Endothelial cell (in vitro differentiated cells): ENCODE data around the gene PRTG. TPM values are rescaled to one million over a fixed set of nuclear protein-coding genes. Genes with fewer than 3 reads are reported as not detected.
A peak's percentile ranks its signal among the peaks of the same experiment; 100 is the strongest.
"Not testable (repeated sequence)": the region's sequence is repeated elsewhere in the genome, so short reads cannot be mapped to it uniquely, and the experiment has no call there.

Experiments used
- DNase-seq: peaks from one replicate; pipeline ENCODE4 v3.0.0; 2021; ENCODE audit warnings: low spot score
- H3K27ac Mint-ChIP-seq: one replicate; pipeline ENCODE4 v1.8.0; 2021; ENCODE audit warnings: mixed read lengths, inconsistent platforms; ENCODE audit not compliant: unreplicated experiment
- H3K27me3 Mint-ChIP-seq: one replicate; pipeline ENCODE4 v1.8.0; 2021; ENCODE audit warnings: mild to moderate bottlenecking, moderate library complexity, mixed read lengths, inconsistent platforms; ENCODE audit not compliant: unreplicated experiment
- H3K36me3 Mint-ChIP-seq: one replicate; pipeline ENCODE4 v1.8.0; 2021; ENCODE audit warnings: mild to moderate bottlenecking, low read depth, mixed read lengths, inconsistent platforms; ENCODE audit not compliant: unreplicated experiment
- H3K4me1 Mint-ChIP-seq: one replicate; pipeline ENCODE4 v1.8.0; 2021; ENCODE audit warnings: mild to moderate bottlenecking, mixed read lengths, inconsistent platforms; ENCODE audit not compliant: unreplicated experiment
- H3K4me3 Mint-ChIP-seq: one replicate; pipeline ENCODE4 v1.8.0; 2021; ENCODE audit warnings: mild to moderate bottlenecking, mixed read lengths, inconsistent platforms; ENCODE audit not compliant: unreplicated experiment
- H3K9me3 Mint-ChIP-seq: one replicate; pipeline ENCODE4 v1.8.0; 2021; ENCODE audit warnings: mixed read lengths, inconsistent platforms; ENCODE audit not compliant: unreplicated experiment
- total RNA-seq: library from RNA; stranded (reverse); fragmentation: NEBNext Ultra II Directional; extraction: Animal tissue kit (Norgen Biotek cat#: 25700); gene quantifications from one replicate; pipeline ENCODE4 v1.2.1, GENCODE V29; 2021; ENCODE audit not compliant: unreplicated experiment
- TF ChIP-seq, protein P1 (sequence below): fragments of 200-600 bp; sonication (generic); IDR thresholded peaks from one replicate; pipeline ENCODE4 v1.5.0; 2021; ENCODE audit warnings: antibody characterized with exemption; ENCODE audit not compliant: unreplicated experiment

PRTG gene
- total RNA-seq, 1 donor from 2014 or later = 165 TPM

GRCh38 chr15:55739641-55740040 lies 3.3 kb downstream of the PRTG start:
- Mint-ChIP-seq H3K4me1 (peaks cover 32% of the 10 kb centered on the region), H3K36me3 (peaks cover 12% of the 10 kb centered on the region)

GRCh38 chr15:55738715-55739114 lies 4.2 kb downstream of the PRTG start:
- Mint-ChIP-seq H3K4me1 (peaks cover 32% of the 10 kb centered on the region), H3K36me3 (peaks cover 16% of the 10 kb centered on the region), H3K9me3 (no peaks in the 10 kb centered on the region)

More at GRCh38 chr15:55739641-55740040, 3.3 kb downstream of the PRTG start:
- no peak overlapping the region for H3K4me3 Mint-ChIP-seq
- no peaks in the 10 kb centered on the region for H3K9me3 Mint-ChIP-seq
- no peak overlapping the region for H3K27ac Mint-ChIP-seq
- DNase-seq = no peak
- H3K27me3 Mint-ChIP-seq = peaks cover 5% of the 10 kb centered on the region
- TF ChIP-seq, protein P1, sequence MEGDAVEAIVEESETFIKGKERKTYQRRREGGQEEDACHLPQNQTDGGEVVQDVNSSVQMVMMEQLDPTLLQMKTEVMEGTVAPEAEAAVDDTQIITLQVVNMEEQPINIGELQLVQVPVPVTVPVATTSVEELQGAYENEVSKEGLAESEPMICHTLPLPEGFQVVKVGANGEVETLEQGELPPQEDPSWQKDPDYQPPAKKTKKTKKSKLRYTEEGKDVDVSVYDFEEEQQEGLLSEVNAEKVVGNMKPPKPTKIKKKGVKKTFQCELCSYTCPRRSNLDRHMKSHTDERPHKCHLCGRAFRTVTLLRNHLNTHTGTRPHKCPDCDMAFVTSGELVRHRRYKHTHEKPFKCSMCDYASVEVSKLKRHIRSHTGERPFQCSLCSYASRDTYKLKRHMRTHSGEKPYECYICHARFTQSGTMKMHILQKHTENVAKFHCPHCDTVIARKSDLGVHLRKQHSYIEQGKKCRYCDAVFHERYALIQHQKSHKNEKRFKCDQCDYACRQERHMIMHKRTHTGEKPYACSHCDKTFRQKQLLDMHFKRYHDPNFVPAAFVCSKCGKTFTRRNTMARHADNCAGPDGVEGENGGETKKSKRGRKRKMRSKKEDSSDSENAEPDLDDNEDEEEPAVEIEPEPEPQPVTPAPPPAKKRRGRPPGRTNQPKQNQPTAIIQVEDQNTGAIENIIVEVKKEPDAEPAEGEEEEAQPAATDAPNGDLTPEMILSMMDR = no peak

DNA sequence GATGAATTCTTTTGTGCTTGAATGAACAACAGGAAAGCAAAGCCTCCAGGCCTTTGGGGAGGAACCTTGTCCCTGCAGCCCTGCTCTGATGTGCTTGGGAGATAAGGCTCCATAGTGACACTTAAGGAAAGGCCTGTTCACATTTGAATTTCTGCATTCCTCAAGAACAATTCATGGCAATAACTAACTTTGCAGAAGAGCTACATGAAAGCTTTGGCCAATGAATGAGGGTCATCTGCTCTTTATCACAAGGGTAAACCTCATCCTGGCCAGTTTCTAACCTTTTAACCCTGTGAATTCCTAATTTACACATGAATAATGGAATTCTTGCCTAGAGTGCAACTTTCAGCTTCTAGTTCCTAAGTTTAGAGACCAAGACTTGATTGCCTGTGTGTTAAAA lies 5.6 kb downstream of the PRTG start:
- Mint-ChIP-seq H3K27me3 (peaks cover 4% of the 10 kb centered on the region), H3K27ac (peak overlapping the region; percentile 88), H3K36me3 (peaks cover 16% of the 10 kb centered on the region), H3K4me3 (no peak overlapping the region), H3K9me3 (no peaks in the 10 kb centered on the region), H3K4me1 (peaks cover 32% of the 10 kb centered on the region)
- DNase-seq = peak; percentile 22
- TF ChIP-seq, protein P1 = no peak

More at GRCh38 chr15:55738715-55739114, 4.2 kb downstream of the PRTG start:
- DNase-seq = no peak
- H3K27ac Mint-ChIP-seq = peak overlapping the region; percentile 85
- peak overlapping the region; percentile 56 for H3K4me3 Mint-ChIP-seq
- peaks cover 6% of the 10 kb centered on the region for H3K27me3 Mint-ChIP-seq
- TF ChIP-seq, protein P1 = no peak

DNA sequence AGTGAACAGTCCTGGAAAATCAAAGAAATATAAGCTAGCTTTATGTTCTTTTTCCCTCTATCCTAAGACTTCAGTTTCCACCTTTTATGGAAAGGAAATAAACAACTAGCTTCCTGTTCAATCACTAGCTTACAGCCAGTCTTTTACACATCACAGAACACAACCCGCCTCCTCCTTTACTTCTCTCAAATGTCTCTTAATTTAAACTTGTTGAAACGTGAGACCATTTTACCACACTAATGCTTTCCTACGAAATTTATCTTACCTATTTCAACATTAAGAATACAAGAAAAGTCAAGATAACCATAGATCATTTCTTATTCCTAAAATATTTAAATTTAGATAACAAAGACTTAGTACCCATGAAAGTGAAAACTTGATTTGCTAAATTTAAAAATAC lies 6.2 kb downstream of the PRTG start:
- Mint-ChIP-seq H3K4me1 (peaks cover 33% of the 10 kb centered on the region), H3K27me3 (peaks cover 4% of the 10 kb centered on the region), H3K27ac (peak overlapping the region; percentile 98), H3K36me3 (peaks cover 18% of the 10 kb centered on the region), H3K4me3 (peak overlapping the region; percentile 48), H3K9me3 (no peaks in the 10 kb centered on the region)
- DNase-seq = no peak
- TF ChIP-seq, protein P1 = no peak

DNA sequence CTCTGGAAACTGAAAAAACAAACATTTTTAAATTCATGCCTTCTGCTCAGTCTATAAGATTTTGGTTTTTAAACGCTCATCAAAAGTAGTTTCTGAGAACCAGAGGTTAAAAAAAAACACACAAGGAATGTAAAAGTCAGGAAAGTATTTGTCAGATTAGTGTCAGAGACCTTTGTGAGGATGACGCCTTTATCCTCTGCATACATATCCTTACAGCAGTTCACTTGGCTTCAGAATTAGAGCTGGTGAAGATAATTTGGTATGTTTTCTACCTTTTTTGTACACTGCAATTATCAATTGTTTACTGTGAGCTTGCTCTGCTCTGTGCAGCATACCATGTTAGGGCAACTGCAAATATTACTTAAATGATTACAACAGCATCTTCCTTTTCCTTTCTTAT lies 8.3 kb downstream of the PRTG start:
- H3K27me3 Mint-ChIP-seq = peaks cover 4% of the 10 kb centered on the region
- no peak overlapping the region for H3K4me3 Mint-ChIP-seq
- peaks cover 33% of the 10 kb centered on the region for H3K4me1 Mint-ChIP-seq
- DNase-seq = no peak
- TF ChIP-seq, protein P1 = no peak
- H3K9me3 Mint-ChIP-seq = no peaks in the 10 kb centered on the region
- H3K36me3 Mint-ChIP-seq = peaks cover 20% of the 10 kb centered on the region
- no peak overlapping the region for H3K27ac Mint-ChIP-seq

DNA sequence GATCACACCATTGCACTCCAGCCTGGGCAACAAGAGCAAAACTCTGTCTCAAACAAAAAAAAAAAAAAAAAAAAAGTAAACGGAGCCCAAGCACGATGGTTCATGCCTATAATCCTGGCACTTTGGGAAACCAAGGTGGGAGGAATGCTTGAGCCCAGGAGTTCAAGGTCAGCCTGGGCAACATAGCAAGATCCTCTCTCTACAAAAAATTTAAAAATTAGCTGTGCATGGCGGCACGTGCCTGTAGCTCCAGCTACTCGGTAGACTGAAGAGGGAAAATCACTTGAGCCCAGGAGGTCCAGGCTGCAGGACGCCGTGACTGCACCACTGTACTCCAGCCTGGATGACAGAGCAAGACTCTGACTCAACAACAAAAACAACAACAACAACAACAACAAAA lies 9.5 kb downstream of the PRTG start:
- H3K27ac Mint-ChIP-seq, H3K27me3 Mint-ChIP-seq, H3K9me3 Mint-ChIP-seq, DNase-seq, H3K4me3 Mint-ChIP-seq: not testable (repeated sequence)
- Mint-ChIP-seq H3K36me3 (peaks cover 17% of the 10 kb centered on the region), H3K4me1 (peaks cover 33% of the 10 kb centered on the region)
